GM12891 (cell line): ENCODE data around the gene LDLRAD3. TPM values are rescaled to one million over a fixed set of nuclear protein-coding genes. Genes with fewer than 3 reads are reported as not detected.
"Not testable (repeated sequence)": the region's sequence is repeated elsewhere in the genome, so short reads cannot be mapped to it uniquely, and the experiment has no call there.

Experiments used
- DNase-seq: peaks from one replicate; pipeline ENCODE4 v3.0.0; 2011; ENCODE audit warnings: low spot score; ENCODE audit not compliant: insufficient read length
- FAIRE-seq: peaks from 2 replicates; lab custom pipeline; 2011; peaks lifted over from hg19 to GRCh38; lab: Jason Lieb, UNC
- PAX5 ChIP-seq: IDR thresholded peaks from 2 replicates; pipeline ENCODE4 v1.6.1; 2011; ENCODE audit warnings: low read length, moderate library complexity, mild to moderate bottlenecking; ENCODE audit not compliant: insufficient read depth, severe bottlenecking
- POLR2A ChIP-seq: IDR thresholded peaks from 2 replicates; pipeline ENCODE4 v1.6.1; 2011; ENCODE audit warnings: low read depth, low read length, control low read depth
- POLR2AphosphoS5 ChIP-seq: IDR thresholded peaks from 2 replicates; pipeline ENCODE4 v1.6.1; 2011; ENCODE audit warnings: low read depth, low read length, control low read depth
- POU2F2 ChIP-seq: IDR thresholded peaks from 2 replicates; pipeline ENCODE4 v1.6.1; 2011; ENCODE audit warnings: low read depth, mild to moderate bottlenecking, control low read depth, low read length, moderate library complexity
- SPI1 ChIP-seq: IDR thresholded peaks from 2 replicates; pipeline ENCODE4 v1.6.1; 2011; ENCODE audit warnings: low read depth, low read length, control low read depth
- TAF1 ChIP-seq: IDR thresholded peaks from 2 replicates; pipeline ENCODE4 v1.6.1; 2011; ENCODE audit warnings: low read depth, low read length, control low read depth
- polyA plus RNA-seq: library from polyadenylated mRNA; unstranded; fragments of >200 nt; gene quantifications from one replicate; pipeline ENCODE4 v1.2.1, GENCODE V29; 2012; ENCODE audit warnings: low read depth, missing spikeins, inconsistent platforms; ENCODE audit not compliant: missing spikeins

The LDLRAD3 gene
- polyA plus RNA-seq, result 1.2 TPM

- TF ChIP-seq TAF1 (no peak), POLR2A (no peak), PAX5 (no peak), POLR2AphosphoS5 (no peak), SPI1 (no peak), POU2F2 (no peak)
- DNase-seq (peak; percentile 74), FAIRE-seq (peak; percentile 74)
Measured at GRCh38 chr11:35943713-35944502, at the start of gene LDLRAD3. Gene LDLRAD3 (plus strand): TSS chr11:35944062. CDS start chr11:35944099, 37 bp downstream.

- TF ChIP-seq PAX5, result no peak
- no peak for TF ChIP-seq POLR2A
- TF ChIP-seq POLR2AphosphoS5, result no peak
- TF ChIP-seq TAF1, result no peak
- TF ChIP-seq POU2F2, result no peak
- TF ChIP-seq SPI1, result no peak
- DNase-seq (no peak), FAIRE-seq (no peak)
Measured at GRCh38 chr11:35897019-35897418, 46.8 kb upstream of the LDLRAD3 start.

GRCh38 chr11:35902961-35903360 is 40.9 kb upstream of the LDLRAD3 start:
- no peak for DNase-seq
- FAIRE-seq, result no peak
- TF ChIP-seq PAX5, result no peak
- TF ChIP-seq POLR2AphosphoS5, result no peak
- no peak for TF ChIP-seq POU2F2
- TF ChIP-seq POLR2A, result no peak
- no peak for TF ChIP-seq TAF1
- TF ChIP-seq SPI1, result no peak

GRCh38 chr11:35905646-35906276 is 38.1 kb upstream of the LDLRAD3 start:
- no peak for FAIRE-seq
- DNase-seq, result no peak
- TF ChIP-seq POLR2AphosphoS5 (no peak), POLR2A (no peak), SPI1 (no peak), POU2F2 (no peak), TAF1 (no peak), PAX5 (no peak)

- TF ChIP-seq POLR2A (no peak), POU2F2 (no peak), PAX5 (no peak), POLR2AphosphoS5 (no peak), SPI1 (no peak), TAF1 (no peak)
- no peak for FAIRE-seq
- DNase-seq, result no peak
Measured at GRCh38 chr11:35906277-35906661, 37.6 kb upstream of the LDLRAD3 start.

GRCh38 chr11:35906681-35907080 is 37.2 kb upstream of the LDLRAD3 start:
- FAIRE-seq, result no peak
- TF ChIP-seq POLR2AphosphoS5 (no peak), SPI1 (no peak), PAX5 (no peak), POU2F2 (no peak), POLR2A (no peak), TAF1 (no peak)
- no peak for DNase-seq

- TF ChIP-seq PAX5, result no peak
- peak; percentile 66 for TF ChIP-seq SPI1
- peak; percentile 93 for TF ChIP-seq POU2F2
- FAIRE-seq (peak; percentile 97), DNase-seq (peak; percentile 9)
Measured at GRCh38 chr11:35907648-35908431, 36.0 kb upstream of the LDLRAD3 start.

GRCh38 chr11:35908432-35908771 is 35.5 kb upstream of the LDLRAD3 start:
- peak; percentile 66 for FAIRE-seq
- DNase-seq, result not testable (repeated sequence)

- FAIRE-seq (peak; percentile 52), DNase-seq (no peak)
- TF ChIP-seq POLR2AphosphoS5, result no peak
- TF ChIP-seq TAF1, result no peak
- TF ChIP-seq PAX5, result no peak
Measured at GRCh38 chr11:35909511-35910265, 34.2 kb upstream of the LDLRAD3 start.
